Measurements from ENCODE around the gene GCNT1.

DNA sequence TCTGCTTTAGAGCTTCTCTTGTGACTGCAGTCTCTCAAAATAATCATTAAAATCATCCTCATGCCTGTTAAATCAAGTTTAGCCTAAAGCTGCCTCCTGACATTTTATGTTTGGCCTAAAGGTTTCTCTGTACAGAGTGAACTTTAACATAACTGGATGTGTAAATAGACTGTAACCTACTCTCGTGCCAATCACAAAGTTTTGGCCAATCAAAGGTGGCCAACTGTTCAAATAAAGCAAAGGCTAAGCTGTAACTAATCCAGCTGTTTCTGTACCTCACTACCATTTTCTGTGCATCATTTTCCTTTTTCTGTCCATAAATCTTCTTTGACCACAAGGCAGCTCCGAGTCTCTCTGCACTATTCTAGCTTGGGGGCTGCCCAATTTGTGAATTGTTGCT lies 86.2 kb downstream of the GCNT1 start:
- no peak for TF ChIP-seq POLR2A (IDR thresholded peaks at IDR 0.05; ENCODE audit: low read length)
- no peak for TF ChIP-seq GATA1 (IDR thresholded peaks at IDR 0.05; ENCODE audit: low read depth, low read length)
